ENCODE measurements around the gene CSDE1.

- TF ChIP-seq, protein P1, sequence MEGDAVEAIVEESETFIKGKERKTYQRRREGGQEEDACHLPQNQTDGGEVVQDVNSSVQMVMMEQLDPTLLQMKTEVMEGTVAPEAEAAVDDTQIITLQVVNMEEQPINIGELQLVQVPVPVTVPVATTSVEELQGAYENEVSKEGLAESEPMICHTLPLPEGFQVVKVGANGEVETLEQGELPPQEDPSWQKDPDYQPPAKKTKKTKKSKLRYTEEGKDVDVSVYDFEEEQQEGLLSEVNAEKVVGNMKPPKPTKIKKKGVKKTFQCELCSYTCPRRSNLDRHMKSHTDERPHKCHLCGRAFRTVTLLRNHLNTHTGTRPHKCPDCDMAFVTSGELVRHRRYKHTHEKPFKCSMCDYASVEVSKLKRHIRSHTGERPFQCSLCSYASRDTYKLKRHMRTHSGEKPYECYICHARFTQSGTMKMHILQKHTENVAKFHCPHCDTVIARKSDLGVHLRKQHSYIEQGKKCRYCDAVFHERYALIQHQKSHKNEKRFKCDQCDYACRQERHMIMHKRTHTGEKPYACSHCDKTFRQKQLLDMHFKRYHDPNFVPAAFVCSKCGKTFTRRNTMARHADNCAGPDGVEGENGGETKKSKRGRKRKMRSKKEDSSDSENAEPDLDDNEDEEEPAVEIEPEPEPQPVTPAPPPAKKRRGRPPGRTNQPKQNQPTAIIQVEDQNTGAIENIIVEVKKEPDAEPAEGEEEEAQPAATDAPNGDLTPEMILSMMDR (conservative IDR thresholded peaks at IDR 0.05): no peak
- no peak for TF ChIP-seq EZH2 (IDR thresholded peaks at IDR 0.05; ENCODE audit: low read depth)
Observed at GRCh38 chr1:114728553-114728952, 29.2 kb downstream of the CSDE1 start.

Measured in PC-9 (cell line).